HCT116 (cell line): ENCODE measurements around the gene LUC7L2. TPM values are rescaled to one million over a fixed set of nuclear protein-coding genes. Genes with fewer than 3 reads are reported as not detected.

Source experiments
- ATAC-seq: fragments of 200-7000 bp; cut with Tn5 transposase; 2 replicates; pipeline ENCODE4 v1.9.1; 2020; ENCODE audit warnings: mild to moderate bottlenecking, moderate library complexity
- BruUV-seq: library from RNA; stranded (reverse); fragments of 400-500 nt; replicated peaks from 2 replicates; lab custom pipeline; 2021; lab: Mats Ljungman, UMichigan
- CTCF ChIA-PET: fragments of 300-600 bp; sonication (Branson Sonifier 250); formaldehyde crosslinking; loops from one replicate; lab custom pipeline; 2021; ENCODE audit warnings: antibody characterized with exemption; lab: Charles Lee
- POLR2A ChIA-PET: fragments of 300-600, 350-600 bp; sonication (Branson Sonifier 250); formaldehyde crosslinking; loops from one replicate; lab custom pipeline; 2021; ENCODE audit warnings: antibody characterized with exemption; lab: Charles Lee
- RAD21 ChIA-PET, 2 experiments: fragments of 300-600 bp; sonication (Branson Sonifier 250); formaldehyde crosslinking; loops; one replicate each; lab custom pipeline; 2023; ENCODE audit warnings: low total read pairs in 2 of 2; ENCODE audit not compliant: uncharacterized antibody in 2 of 2, unreplicated experiment in 2 of 2, low non-redundant PET in 1 of 2; lab: Charles Lee
- DNase-seq: peaks from one replicate; pipeline ENCODE4 v3.0.0-alpha.2; 2010; ENCODE audit warnings: low read depth, low spot score
- H2AFZ ChIP-seq: fragments of 200-600 bp; shearing (Covaris generic), sonication (generic); 2 replicates; pipeline ENCODE4 v1.6.1; 2017; ENCODE audit warnings: low read depth, mixed run types, mixed read lengths, antibody characterized with exemption, low read length; ENCODE audit not compliant: poor library complexity, severe bottlenecking
- H3K27ac ChIP-seq: 2 replicates; pipeline ENCODE4 v1.5.1; 2012; ENCODE audit warnings: low read depth, low read length
- H3K27me3 ChIP-seq: fragments of 200-600 bp; sonication (generic); 2 replicates; pipeline ENCODE4 v1.6.1; 2016; ENCODE audit warnings: mixed run types, low read length, mixed read lengths; ENCODE audit not compliant: insufficient read depth
- H3K36me3 ChIP-seq, 2 experiments: fragments of 200-500 bp in 1 of 2; fragments of 200-600 bp in 1 of 2; sonication (Bioruptor generic) in 1 of 2; sonication (generic) in 1 of 2; 2 replicates each; pipeline versions ENCODE4 v1.5.1 to v1.6.1; 2014 to 2016; ENCODE audit warnings: low read length in 2 of 2, inconsistent platforms in 1 of 2, mixed read lengths in 1 of 2, mixed run types in 1 of 2; ENCODE audit not compliant: insufficient read depth in 2 of 2, control insufficient read depth in 1 of 2
- H3K4me1 ChIP-seq, 2 experiments: fragments of 200-600 bp in 1 of 2; sonication (generic) in 1 of 2; 2 replicates each; pipeline versions ENCODE4 v1.5.1 to v1.6.1; 2012 to 2017; ENCODE audit warnings: low read length in 2 of 2, inconsistent platforms in 1 of 2, mild to moderate bottlenecking in 1 of 2, mixed read lengths in 1 of 2, mixed run types in 1 of 2, moderate library complexity in 1 of 2; ENCODE audit not compliant: insufficient read depth in 2 of 2, control insufficient read depth in 1 of 2
- H3K4me2 ChIP-seq: fragments of 200-600 bp; sonication (generic); 2 replicates; pipeline ENCODE4 v1.6.1; 2017; ENCODE audit warnings: mixed run types, low read length, mixed read lengths
- H3K4me3 ChIP-seq, 2 experiments: fragments of 200-600 bp in 1 of 2; sonication (generic) in 1 of 2; replicated peaks in 1 of 2; 2 replicates each; pipeline ENCODE4 v1.5.1; 2011 to 2016; ENCODE audit warnings: low read length in 2 of 2, control low read depth in 1 of 2, low read depth in 1 of 2, mild to moderate bottlenecking in 1 of 2, mixed read lengths in 1 of 2, mixed run types in 1 of 2
- H3K79me2 ChIP-seq: fragments of 200-600 bp; sonication (generic); 2 replicates; pipeline ENCODE4 v1.6.1; 2017; ENCODE audit warnings: mild to moderate bottlenecking, mixed run types, low read length, moderate library complexity, mixed read lengths; ENCODE audit not compliant: insufficient read depth
- H3K9ac ChIP-seq: fragments of 200-600 bp; sonication (generic); 2 replicates; pipeline ENCODE4 v1.6.1; 2016; ENCODE audit warnings: low read length, mixed read lengths
- H3K9me2 ChIP-seq: fragments of 200-600 bp; sonication (generic), shearing (Covaris generic); 2 replicates; pipeline ENCODE4 v1.6.1; 2017; ENCODE audit warnings: mixed run types, mild to moderate bottlenecking, moderate library complexity; ENCODE audit not compliant: insufficient read depth
- H3K9me3 ChIP-seq, 2 experiments: fragments of 200-500 bp in 1 of 2; fragments of 200-600 bp in 1 of 2; sonication (Bioruptor generic) in 1 of 2; sonication (generic) in 1 of 2; 2 replicates each; pipeline ENCODE4 v1.6.1; 2014 to 2017; ENCODE audit warnings: low read length in 2 of 2, mixed read lengths in 2 of 2, inconsistent platforms in 1 of 2, low read depth in 1 of 2, mild to moderate bottlenecking in 1 of 2, mixed run types in 1 of 2, moderate library complexity in 1 of 2; ENCODE audit not compliant: control insufficient read depth in 1 of 2, insufficient read depth in 1 of 2
- H4K20me1 ChIP-seq: fragments of 200-600 bp; sonication (generic), shearing (Covaris generic); 2 replicates; pipeline ENCODE4 v1.6.1; 2017; ENCODE audit warnings: mixed run types, mild to moderate bottlenecking, moderate library complexity; ENCODE audit not compliant: insufficient read depth
- ATF3 ChIP-seq: IDR thresholded peaks from 2 replicates; pipeline ENCODE4 v1.6.1; 2012
- CEBPB ChIP-seq: IDR thresholded peaks from 2 replicates; pipeline ENCODE4 v1.6.1; 2012; ENCODE audit warnings: low read depth
- EZH2 ChIP-seq: fragments of 200-600 bp; sonication (generic); IDR thresholded peaks from 2 replicates; pipeline ENCODE4 v1.6.1; 2017; ENCODE audit warnings: antibody characterized with exemption, mixed run types
- EZH2phosphoT487 ChIP-seq: fragments of 200-600 bp; IDR thresholded peaks from 2 replicates; pipeline ENCODE4 v1.6.1; 2018; ENCODE audit warnings: antibody characterized with exemption, borderline replicate concordance
- REST ChIP-seq: IDR thresholded peaks from 2 replicates; pipeline ENCODE4 v1.6.1; 2012; ENCODE audit warnings: low read depth
- SIN3A ChIP-seq: IDR thresholded peaks from 2 replicates; pipeline ENCODE4 v1.6.1; 2012; ENCODE audit warnings: low read depth
- SP1 ChIP-seq: IDR thresholded peaks from 2 replicates; pipeline ENCODE4 v1.6.1; 2012; ENCODE audit warnings: low read depth
- TCF7L2 ChIP-seq: IDR thresholded peaks from 2 replicates; pipeline ENCODE4 v1.7.0; 2011; ENCODE audit warnings: borderline replicate concordance, inconsistent platforms; ENCODE audit not compliant: insufficient read depth, insufficient read length; ENCODE audit errors: extremely low read depth
- YY1 ChIP-seq: IDR thresholded peaks from 2 replicates; pipeline ENCODE4 v1.6.1; 2011; ENCODE audit warnings: low read length, low read depth, moderate library complexity, mild to moderate bottlenecking; ENCODE audit not compliant: insufficient replicate concordance; ENCODE audit errors: extremely low read depth
- ZNF274 ChIP-seq: fragments of 200-500 bp; sonication (Bioruptor generic); IDR thresholded peaks from 2 replicates; pipeline ENCODE4 v1.6.1; 2014; ENCODE audit warnings: mild to moderate bottlenecking, low read depth, low read length, inconsistent platforms
- intact Hi-C: fragments of 100-400 bp; cut with micrococcal nuclease; formaldehyde crosslinking; loops from 2 replicates; pipeline ENCODE4 v1.10.0; 2022
- total RNA-seq: library from RNA; stranded (reverse); gene quantifications from one replicate; pipeline ENCODE4 v1.2.1, GENCODE V29; 2021; ENCODE audit not compliant: unreplicated experiment

LUC7L2 gene
- total RNA-seq, 1 experiment from 2014 or later: 98.8 TPM

GRCh38 chr7:139387594-139387993 is 27.9 kb downstream of the LUC7L2 start:
- intact Hi-C loops: no loop called here
- Histone ChIP-seq H3K9ac (no peak overlapping the region), H3K9me2 (no peaks in the 10 kb centered on the region), H2AFZ (no peak overlapping the region), H3K79me2 (peaks cover 88% of the 10 kb centered on the region), H3K36me3 (peaks cover 8 to 15% of the 10 kb centered on the region in 2 experiments), H4K20me1 (0 out of 2 replicates have a peak, but pooled peaks cover 15% of the 10 kb centered on the region), H3K27me3 (no peaks in the 10 kb centered on the region), H3K4me1 (no peaks in the 10 kb centered on the region), H3K4me2 (no peak overlapping the region), H3K27ac (no peak overlapping the region), H3K4me3 (no peak overlapping the region), H3K9me3 (no peaks in the 10 kb centered on the region)
- BruUV-seq: no TSS peak
- no peak for DNase-seq
- ChIA-PET RAD21 (no interaction called here), POLR2A (no interaction called here), CTCF (no interaction called here)
- TF ChIP-seq TCF7L2: no peak
- no peak for TF ChIP-seq ATF3
- no peak for TF ChIP-seq SIN3A
- TF ChIP-seq EZH2: no peak
- no peak for TF ChIP-seq EZH2phosphoT487
- TF ChIP-seq ZNF274: no peak
- no peak for TF ChIP-seq CEBPB
- no peak for TF ChIP-seq YY1
- TF ChIP-seq REST: no peak
- no peak for TF ChIP-seq SP1
- no peak for ATAC-seq
